Stimulated activated memory B cell treated with anti-CD40 and anti-IgM and Interleukin-4, amounts not matched to agents 10 μg/mL and 1 μg/mL and 100 μg/mL, for 72 hours (primary cell): ENCODE results near the gene JPH4.

Experiments used
- ATAC-seq: fragments of 150-1000 bp; cut with Tn5 transposase; 2 replicates; pipeline ENCODE4 v1.10.0; 2021
- H3K27ac Mint-ChIP-seq: one replicate; pipeline ENCODE4 v1.8.0; 2022; ENCODE audit warnings: mild to moderate bottlenecking, mixed read lengths
- H3K27me3 Mint-ChIP-seq: one replicate; pipeline ENCODE4 v1.8.0; 2022; ENCODE audit warnings: mixed read lengths
- H3K36me3 Mint-ChIP-seq: one replicate; pipeline ENCODE4 v1.8.0; 2022; ENCODE audit warnings: mixed read lengths
- H3K4me1 Mint-ChIP-seq: one replicate; pipeline ENCODE4 v1.8.0; 2022; ENCODE audit warnings: mixed read lengths
- H3K4me3 Mint-ChIP-seq: one replicate; pipeline ENCODE4 v1.8.0; 2022; ENCODE audit warnings: mild to moderate bottlenecking, moderate library complexity, mixed read lengths
- H3K9me3 Mint-ChIP-seq: one replicate; pipeline ENCODE4 v1.8.0; 2022; ENCODE audit warnings: mixed read lengths

JPH4 gene

DNA sequence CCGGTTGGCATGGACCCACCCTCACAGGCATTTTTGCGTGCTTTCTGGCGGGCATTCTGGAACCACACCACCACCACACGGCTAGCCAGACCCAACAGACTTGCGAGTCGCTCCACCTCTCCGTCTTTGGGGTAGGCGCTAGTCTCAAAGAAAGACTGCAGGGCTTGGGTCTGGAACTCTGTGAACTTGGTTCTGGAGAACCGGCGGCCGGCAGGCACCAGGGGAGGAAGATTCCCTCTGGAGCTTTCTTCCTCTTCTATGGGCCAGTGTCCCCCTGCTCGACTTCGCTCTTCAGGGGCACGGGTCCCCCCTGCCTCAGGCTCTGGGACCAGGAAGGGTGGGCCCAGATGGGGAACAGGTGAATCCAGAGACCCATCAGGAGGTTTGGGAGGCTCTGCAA is 53.6 kb downstream of the JPH4 start:
- no peaks in the 10 kb centered on the region for H3K27me3 Mint-ChIP-seq
- H3K4me3 Mint-ChIP-seq: no peak overlapping the region
- no peaks in the 10 kb centered on the region for H3K36me3 Mint-ChIP-seq
- no peaks in the 10 kb centered on the region for H3K9me3 Mint-ChIP-seq
- ATAC-seq: no peak
- H3K4me1 Mint-ChIP-seq: no peaks in the 10 kb centered on the region
- H3K27ac Mint-ChIP-seq: no peak overlapping the region

DNA sequence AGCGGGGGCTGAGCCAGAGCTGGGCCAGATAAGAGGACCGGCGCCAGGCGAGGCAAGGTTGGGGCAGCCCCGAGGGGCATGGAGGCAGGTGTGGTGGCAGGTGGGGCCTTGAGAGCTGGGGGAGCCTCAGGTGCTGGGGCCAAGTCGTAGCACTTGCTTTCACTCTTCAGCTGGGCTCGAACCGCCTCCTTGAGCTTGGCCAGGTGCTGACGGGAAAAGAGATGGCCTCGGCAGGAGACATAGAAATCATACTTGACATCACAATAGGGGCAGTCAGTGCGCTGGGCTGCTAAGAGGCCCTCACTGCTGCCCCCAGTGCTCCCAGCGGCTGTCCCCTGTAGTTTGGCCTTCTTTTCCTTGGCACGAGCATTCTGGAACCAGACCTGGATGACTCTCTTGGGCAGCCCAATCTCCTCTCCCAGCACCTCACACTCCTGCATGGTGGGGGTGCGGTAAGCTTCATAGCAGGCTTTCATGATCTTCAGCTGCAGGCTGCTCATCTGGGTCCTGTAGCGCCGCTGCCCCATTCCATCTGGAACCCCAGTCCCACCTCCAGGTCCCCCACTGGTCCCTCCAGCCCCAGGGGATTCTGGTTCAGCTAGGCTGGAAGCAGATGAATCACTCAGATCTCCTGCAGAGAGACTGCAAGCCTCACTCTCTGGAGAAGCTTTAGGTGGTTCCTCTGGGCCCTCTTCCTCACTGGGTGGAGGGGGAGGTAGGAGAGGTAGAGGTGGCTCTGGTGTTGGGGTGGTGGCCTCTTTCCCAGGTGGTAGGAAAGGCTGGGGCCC is 55.2 kb downstream of the JPH4 start:
- ATAC-seq: no peak
- H3K4me1 Mint-ChIP-seq: no peaks in the 10 kb centered on the region
- no peaks in the 10 kb centered on the region for H3K9me3 Mint-ChIP-seq
- no peaks in the 10 kb centered on the region for H3K27me3 Mint-ChIP-seq
- H3K27ac Mint-ChIP-seq: no peak overlapping the region
- H3K36me3 Mint-ChIP-seq: no peaks in the 10 kb centered on the region
- no peak overlapping the region for H3K4me3 Mint-ChIP-seq

DNA sequence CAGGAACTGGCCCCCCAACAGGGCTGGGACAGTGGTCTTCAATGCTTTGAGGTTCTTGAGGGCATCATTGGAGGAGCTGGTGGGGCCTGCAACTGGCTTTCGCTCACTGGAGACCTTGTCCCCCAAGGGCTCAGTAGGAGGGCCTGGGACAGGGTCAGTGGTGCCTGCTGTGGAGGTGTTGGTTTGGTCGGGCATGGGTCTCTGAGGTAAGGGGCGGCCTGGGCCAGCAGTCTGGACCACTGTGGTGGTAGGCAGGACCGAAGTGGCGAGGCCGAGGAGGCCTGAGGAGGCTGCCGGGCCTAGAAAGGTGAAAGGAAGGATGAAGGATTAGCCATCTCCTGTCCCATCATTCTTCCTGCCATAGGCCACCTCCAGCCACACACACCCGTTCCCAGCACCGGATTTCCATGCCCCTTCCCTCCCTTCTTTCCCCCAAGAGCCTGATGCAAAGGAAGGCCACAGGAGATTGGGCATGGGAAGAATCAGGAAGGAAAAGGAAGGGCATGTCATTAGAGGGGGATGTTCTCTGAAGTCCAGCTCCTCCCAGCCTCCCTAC is 55.9 kb downstream of the JPH4 start:
- H3K36me3 Mint-ChIP-seq: no peaks in the 10 kb centered on the region
- H3K4me3 Mint-ChIP-seq: no peak overlapping the region
- no peaks in the 10 kb centered on the region for H3K4me1 Mint-ChIP-seq
- H3K27ac Mint-ChIP-seq: no peak overlapping the region
- ATAC-seq: no peak
- no peaks in the 10 kb centered on the region for H3K27me3 Mint-ChIP-seq
- no peaks in the 10 kb centered on the region for H3K9me3 Mint-ChIP-seq

DNA sequence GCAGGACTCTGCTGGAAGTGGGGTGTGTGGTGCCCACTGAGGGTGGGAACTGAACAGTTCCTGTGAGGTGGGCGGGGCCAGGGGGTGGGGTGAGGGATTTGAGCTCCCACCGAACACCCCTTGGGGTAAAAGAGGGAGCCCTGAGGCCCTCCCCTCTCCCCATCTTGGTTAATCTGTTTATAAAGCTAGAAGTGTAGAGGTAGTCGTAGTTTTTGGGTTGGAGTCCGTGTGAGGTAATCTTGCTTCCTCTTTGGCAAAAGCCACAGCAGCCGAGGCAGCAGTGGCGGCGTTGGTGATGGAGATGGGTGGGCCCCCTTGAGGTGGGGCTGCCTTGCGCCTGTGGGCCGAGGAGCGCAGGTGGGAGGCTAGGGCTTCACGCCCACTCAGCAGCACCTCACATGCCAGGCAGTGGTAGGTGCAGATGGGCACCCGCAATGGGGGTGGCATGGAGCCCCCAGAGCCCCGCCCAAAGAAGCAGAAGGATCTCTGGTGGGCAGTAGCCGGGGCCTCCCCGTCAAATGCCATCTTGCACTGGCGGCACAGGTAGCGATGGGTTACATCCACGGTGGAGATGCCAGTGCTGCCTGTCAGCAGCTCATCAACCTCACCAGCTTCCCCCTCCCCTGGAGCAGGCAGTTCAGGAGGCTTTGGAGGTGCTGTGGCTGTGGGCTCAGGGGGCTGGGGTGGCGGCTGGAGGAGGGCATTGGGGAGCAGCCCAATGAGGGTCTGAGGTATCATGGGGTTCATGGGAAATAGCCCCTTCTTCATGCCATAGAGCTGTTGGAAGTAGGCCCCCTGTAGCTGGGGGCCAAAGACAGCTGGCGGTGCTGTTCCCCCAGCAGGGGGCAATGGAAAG is 56.6 kb downstream of the JPH4 start:
- H3K27ac Mint-ChIP-seq: no peak overlapping the region
- H3K27me3 Mint-ChIP-seq: no peaks in the 10 kb centered on the region
- no peaks in the 10 kb centered on the region for H3K4me1 Mint-ChIP-seq
- no peaks in the 10 kb centered on the region for H3K9me3 Mint-ChIP-seq
- H3K4me3 Mint-ChIP-seq: no peak overlapping the region
- H3K36me3 Mint-ChIP-seq: no peaks in the 10 kb centered on the region
- no peak for ATAC-seq

DNA sequence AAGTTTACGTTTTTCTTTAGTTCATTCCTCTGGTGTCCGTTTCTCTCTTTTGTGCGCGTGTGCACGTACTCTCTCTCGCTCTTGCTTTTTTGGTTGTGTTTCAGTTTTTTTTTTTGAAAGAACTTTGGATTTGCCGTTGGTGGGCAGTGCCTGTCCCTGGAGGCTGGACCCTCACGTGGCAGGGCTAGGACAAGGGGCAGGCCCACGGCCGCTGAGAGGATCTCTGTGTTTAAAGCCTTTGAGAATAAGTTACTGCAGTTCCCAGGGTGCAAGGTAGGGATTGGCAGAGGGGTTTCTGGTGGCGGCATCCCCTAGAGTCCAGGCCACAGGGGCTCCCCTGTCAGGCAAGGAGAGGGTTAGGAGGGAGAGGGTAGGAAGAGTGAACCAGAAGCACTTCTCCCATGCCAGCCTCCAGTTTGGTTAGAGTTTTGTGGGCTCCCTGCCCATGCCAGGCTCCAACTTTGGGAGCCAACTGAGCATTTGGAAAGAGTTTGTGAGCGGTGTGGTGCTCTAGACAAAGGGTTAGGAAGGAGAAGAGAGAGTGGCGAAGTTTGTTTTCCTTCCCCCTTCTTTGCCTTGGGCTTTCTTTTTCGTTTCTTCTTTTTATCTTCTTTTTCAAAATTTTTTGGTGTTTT is 57.6 kb downstream of the JPH4 start:
- no peaks in the 10 kb centered on the region for H3K27me3 Mint-ChIP-seq
- H3K27ac Mint-ChIP-seq: no peak overlapping the region
- H3K4me1 Mint-ChIP-seq: no peaks in the 10 kb centered on the region
- no peaks in the 10 kb centered on the region for H3K36me3 Mint-ChIP-seq
- no peak overlapping the region for H3K4me3 Mint-ChIP-seq
- H3K9me3 Mint-ChIP-seq: no peaks in the 10 kb centered on the region
- ATAC-seq: no peak

DNA sequence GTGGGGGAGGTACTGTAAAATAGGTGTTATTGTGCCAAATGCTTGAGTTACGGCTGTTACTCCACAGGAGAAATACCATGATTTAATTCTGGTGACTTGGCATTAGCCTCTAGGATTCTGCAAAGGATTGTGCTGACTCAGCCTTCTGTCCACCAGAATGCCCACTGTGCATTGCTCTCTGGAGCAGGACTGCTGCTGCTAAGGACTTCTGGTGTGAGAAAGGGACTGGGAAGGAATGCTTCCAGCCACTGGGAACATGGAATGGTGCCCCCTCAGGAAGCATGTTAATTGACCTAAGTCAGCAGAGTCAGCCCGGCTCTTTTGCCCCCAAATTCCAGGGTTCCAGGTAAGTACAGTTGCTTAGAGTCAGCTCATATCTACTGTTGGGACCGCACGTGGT is 59.9 kb downstream of the JPH4 start:
- no peak for ATAC-seq
- H3K27me3 Mint-ChIP-seq: no peaks in the 10 kb centered on the region
- H3K9me3 Mint-ChIP-seq: no peaks in the 10 kb centered on the region
- H3K27ac Mint-ChIP-seq: no peak overlapping the region
- no peak overlapping the region for H3K4me3 Mint-ChIP-seq
- H3K36me3 Mint-ChIP-seq: peaks cover 11% of the 10 kb centered on the region
- no peaks in the 10 kb centered on the region for H3K4me1 Mint-ChIP-seq
